GM10266 (cell line): ENCODE data around the gene CCSER1.

ENCODE experiments used
- DNase-seq: peaks from one replicate; pipeline ENCODE4 v3.0.0; 2012; ENCODE audit errors: extremely low spot score
- TF ChIP-seq, protein P1 (sequence below): IDR thresholded peaks from 2 replicates; pipeline ENCODE4 v1.5.1; 2012; ENCODE audit warnings: mild to moderate bottlenecking, low read depth; ENCODE audit not compliant: control insufficient read depth, insufficient read depth; ENCODE audit errors: missing control alignments

The CCSER1 gene

DNA sequence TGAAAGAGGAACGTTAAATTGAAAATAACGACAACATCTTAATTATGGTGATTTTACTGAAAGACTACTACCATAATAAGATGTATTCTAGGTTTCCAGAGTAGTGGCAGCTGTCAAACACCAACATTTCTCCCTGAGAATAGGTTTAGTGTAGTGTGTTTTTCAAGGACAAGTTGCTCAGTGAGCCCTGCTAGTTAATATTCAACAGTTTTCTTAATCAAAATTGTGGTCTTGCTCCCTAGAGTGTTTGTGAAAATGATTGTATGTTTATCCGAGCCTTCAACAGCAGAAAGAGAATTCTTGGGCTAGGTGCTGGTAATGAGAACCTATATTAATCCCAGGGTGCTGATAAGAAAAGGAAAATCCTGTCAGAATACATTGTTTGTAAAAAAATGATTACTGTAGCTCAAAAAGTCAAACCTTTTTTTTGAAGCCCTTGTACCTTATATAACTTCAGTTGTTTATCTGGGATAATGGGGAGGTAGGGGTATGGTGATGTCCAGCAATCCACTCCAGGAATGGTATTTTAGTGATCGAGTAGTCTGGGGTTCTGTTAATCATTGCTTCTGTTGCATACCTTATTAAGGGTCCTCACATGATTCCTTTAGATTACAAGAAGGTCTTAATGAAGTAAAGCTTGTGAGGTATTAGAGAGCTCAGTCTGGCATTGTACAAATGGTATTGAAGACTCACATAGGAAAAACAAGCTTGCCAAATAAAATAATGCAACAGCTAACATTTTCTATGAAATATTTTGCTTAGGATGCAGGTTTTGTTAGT lies 110.7 kb downstream of the CCSER1 start:
- DNase-seq = no peak
- TF ChIP-seq, protein P1, sequence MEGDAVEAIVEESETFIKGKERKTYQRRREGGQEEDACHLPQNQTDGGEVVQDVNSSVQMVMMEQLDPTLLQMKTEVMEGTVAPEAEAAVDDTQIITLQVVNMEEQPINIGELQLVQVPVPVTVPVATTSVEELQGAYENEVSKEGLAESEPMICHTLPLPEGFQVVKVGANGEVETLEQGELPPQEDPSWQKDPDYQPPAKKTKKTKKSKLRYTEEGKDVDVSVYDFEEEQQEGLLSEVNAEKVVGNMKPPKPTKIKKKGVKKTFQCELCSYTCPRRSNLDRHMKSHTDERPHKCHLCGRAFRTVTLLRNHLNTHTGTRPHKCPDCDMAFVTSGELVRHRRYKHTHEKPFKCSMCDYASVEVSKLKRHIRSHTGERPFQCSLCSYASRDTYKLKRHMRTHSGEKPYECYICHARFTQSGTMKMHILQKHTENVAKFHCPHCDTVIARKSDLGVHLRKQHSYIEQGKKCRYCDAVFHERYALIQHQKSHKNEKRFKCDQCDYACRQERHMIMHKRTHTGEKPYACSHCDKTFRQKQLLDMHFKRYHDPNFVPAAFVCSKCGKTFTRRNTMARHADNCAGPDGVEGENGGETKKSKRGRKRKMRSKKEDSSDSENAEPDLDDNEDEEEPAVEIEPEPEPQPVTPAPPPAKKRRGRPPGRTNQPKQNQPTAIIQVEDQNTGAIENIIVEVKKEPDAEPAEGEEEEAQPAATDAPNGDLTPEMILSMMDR = no peak

DNA sequence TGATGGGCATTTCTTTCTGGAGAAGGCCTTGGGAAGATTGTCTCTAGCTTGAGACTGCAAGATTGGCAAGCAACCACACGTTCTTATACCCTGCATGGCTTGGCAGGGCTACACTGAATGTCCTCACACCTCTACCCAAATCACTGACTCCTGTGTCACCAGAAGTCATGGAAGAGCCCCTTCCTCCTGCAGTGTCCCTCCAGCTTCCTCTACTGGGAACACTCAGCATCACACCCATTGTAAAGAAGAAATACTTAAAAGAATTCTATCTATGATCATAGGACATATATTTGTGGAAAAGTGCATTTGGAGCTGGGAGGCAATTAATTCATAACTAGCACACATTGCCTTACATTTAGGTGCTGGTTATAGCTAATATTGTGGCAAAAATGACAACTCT lies 113.1 kb downstream of the CCSER1 start:
- DNase-seq = no peak
- TF ChIP-seq, protein P1 = no peak

DNA sequence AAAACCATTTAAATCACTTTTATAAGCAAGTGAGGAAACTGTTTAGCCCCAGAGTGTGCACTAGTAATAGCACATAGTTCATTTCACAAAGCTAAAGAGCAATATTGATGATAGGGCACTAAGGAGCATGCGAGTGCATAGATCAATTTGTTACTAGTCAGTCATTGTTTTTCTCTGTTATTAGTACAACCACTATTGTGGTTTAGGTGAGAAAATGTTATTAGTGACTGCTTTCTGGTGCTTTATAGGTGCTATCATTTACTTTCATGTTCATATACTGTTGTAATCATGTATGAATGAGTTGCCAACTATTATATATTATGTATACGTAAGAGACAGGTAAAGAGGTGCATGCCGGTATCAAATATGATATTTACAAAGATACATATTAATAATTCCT lies 113.8 kb downstream of the CCSER1 start:
- DNase-seq = no peak
- TF ChIP-seq, protein P1 = no peak

DNA sequence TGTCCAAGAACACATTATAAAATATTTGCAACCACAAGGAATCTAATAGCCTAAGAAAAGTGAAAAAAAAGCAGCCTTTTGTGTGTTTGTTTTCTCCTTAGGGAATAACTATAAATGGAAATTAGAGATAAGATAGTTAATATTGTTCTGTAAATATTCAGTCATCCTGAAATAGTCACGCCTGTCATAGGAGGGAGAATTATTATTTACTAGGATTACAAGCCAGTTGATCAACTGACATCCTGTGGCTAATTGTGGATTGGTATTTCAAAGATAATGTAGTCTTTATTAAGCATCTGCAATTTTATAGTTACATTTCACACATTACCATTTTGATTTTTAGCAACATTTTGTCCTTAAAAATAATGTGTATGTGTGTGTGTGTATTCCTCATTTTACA lies 118.6 kb downstream of the CCSER1 start:
- DNase-seq = no peak
- TF ChIP-seq, protein P1 = no peak

DNA sequence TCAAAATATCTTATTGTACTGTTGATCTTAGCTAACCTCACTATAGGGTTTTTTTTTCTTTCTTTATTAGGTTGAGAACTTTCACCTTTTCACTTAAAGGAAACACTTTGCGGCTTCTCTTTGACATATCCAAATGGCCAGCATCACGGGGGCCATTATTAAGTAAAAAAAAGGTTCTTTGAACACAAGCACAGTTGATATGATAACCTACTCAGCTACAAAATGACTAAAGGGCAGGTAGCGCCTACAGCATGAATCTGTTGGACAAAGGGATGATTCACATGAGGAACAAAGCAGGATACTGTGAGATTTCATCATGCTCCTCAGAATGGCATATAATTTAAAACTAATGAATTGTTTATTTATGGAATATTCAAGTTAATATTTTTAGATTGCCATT lies 119.6 kb downstream of the CCSER1 start:
- TF ChIP-seq, protein P1 = no peak
- no peak for DNase-seq

DNA sequence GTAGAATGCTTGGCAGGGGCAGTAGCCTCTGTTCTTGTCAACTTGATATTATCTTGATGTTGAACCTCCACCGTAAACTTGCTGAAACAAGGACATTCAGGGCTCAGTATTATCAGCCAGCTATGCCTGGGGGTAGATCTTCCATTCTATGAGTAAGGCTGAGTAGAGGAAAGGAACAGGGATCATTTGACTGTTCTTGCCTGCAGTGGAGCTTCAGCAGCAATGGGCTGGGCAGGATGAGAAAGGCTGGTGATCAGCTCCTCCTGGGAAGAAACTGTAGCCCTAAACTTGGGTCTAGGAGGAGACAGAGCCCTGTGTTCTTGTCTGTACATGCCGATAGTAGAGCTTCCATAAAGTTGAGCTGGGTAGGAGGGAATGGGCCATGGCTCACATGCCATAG lies 127.2 kb downstream of the CCSER1 start:
- DNase-seq = no peak
- TF ChIP-seq, protein P1 = no peak

DNA sequence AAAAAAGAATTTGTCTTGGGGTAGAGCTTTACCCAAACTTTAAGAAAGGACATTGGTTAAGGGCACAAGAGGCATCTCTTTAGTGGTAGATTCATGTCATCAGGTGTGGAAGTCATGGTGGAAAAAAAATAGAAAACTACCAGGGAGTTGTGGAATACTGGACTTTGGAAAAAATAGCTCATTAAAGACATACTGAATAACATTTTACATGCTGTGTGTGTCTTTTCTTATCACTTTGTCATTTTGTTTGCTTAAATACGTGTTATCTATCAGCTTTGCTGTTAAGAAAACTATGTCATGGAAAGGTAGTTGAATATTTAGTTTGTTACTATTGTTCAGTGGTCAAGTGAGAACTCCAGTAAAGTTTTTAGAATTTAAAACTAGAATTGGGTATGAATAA lies 147.0 kb downstream of the CCSER1 start:
- TF ChIP-seq, protein P1 = no peak
- no peak for DNase-seq
